ENCODE measurements around the gene FGF2. TPM values are rescaled to one million over a fixed set of nuclear protein-coding genes. Genes with fewer than 3 reads are reported as not detected.

The FGF2 gene
- total RNA-seq, 1 experiment from 2014 or later: 3.8 TPM

DNA sequence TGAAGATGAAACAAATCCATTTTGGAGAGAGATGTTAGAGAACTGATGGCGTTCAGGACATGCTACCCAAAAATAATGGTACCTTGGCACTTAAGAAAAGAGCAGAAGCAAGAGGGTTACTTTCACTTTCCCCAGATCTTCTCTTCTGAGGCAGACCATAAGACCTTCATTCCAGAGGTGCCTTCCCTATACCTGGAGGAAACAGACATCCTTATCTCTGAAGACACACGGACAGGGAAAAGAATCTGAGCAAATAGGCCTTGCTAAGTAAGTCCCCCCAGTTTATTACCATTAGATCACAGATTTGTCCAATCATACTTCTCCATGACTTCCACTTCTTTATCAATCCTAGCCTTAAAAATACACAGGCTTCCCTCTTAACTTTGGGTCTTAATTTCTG, 2.0 kb upstream of the FGF2 start:
- intact Hi-C loops (cut with micrococcal nuclease): loop anchor here (5.0 kb wide), 1 partner anchor 98 kb away; the partner anchor contains the start of gene NUDT6
- peak overlapping the region; percentile 36 for H3K4me2 ChIP-seq (ENCODE audit: low read length)
- RAD21 ChIA-PET (ENCODE audit: low non-redundant PET in 1 of 2, low total read pairs in 2 of 2, uncharacterized antibody in 2 of 2, unreplicated experiment in 2 of 2): no interaction called here

DNA sequence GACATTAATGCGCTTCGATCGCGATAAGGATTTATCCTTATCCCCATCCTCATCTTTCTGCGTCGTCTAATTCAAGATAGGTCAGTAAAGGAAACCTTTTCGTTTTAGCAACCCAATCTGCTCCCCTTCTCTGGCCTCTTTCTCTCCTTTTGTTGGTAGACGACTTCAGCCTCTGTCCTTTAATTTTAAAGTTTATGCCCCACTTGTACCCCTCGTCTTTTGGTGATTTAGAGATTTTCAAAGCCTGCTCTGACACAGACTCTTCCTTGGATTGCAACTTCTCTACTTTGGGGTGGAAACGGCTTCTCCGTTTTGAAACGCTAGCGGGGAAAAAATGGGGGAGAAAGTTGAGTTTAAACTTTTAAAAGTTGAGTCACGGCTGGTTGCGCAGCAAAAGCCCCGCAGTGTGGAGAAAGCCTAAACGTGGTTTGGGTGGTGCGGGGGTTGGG, 528 bp upstream of the FGF2 start:
- Histone ChIP-seq H3K9me3 (ENCODE audit: control insufficient read depth in 1 of 2, insufficient read depth in 1 of 2, low read depth in 1 of 2, low read length in 2 of 2) (no peaks in the 10 kb centered on the region), H3K27me3 (ENCODE audit: insufficient read depth, low read length) (no peaks in the 10 kb centered on the region), H4K20me1 (ENCODE audit: insufficient read depth) (no peaks in the 10 kb centered on the region), H3K36me3 (ENCODE audit: control insufficient read depth in 1 of 2, insufficient read depth in 2 of 2, low read length in 2 of 2) (no peaks in the 10 kb centered on the region), H3K4me2 (ENCODE audit: low read length) (peak overlapping the region; percentile 96), H3K27ac (ENCODE audit: low read depth, low read length) (no peak overlapping the region), H3K9me2 (ENCODE audit: insufficient read depth) (no peaks in the 10 kb centered on the region), H3K4me3 (replicated peaks in 1 of 2; ENCODE audit: low read depth in 1 of 2, low read length in 2 of 2) (peak overlapping the region; percentile 63 to 77), H3K79me2 (ENCODE audit: insufficient read depth, low read length) (no peaks in the 10 kb centered on the region), H3K9ac (ENCODE audit: low read length) (peak overlapping the region; percentile 67), H3K4me1 (ENCODE audit: control insufficient read depth in 1 of 2, insufficient read depth in 2 of 2, low read length in 2 of 2) (peaks cover 11 to 35% of the 10 kb centered on the region in 2 experiments; a peak in 3 of 4 replicates), H2AFZ (ENCODE audit: low read depth, low read length, poor library complexity, severe bottlenecking) (peak overlapping the region; percentile 97)
- DNase-seq (ENCODE audit: low read depth, low spot score) (no peak), ATAC-seq (no peak)
- TF ChIP-seq SIN3A (IDR thresholded peaks at IDR 0.05; ENCODE audit: low read depth) (no peak), RAD21 (IDR thresholded peaks at IDR 0.05; ENCODE audit: low read depth) (no peak), ELF1 (IDR thresholded peaks at IDR 0.05; ENCODE audit: borderline replicate concordance, low read depth) (no peak), EZH2 (IDR thresholded peaks at IDR 0.05) (no peak), CEBPB (IDR thresholded peaks at IDR 0.05; ENCODE audit: low read depth) (no peak), POLR2AphosphoS5 (IDR thresholded peaks at IDR 0.05; ENCODE audit: low read depth, low read length) (no peak), ZFX (IDR thresholded peaks at IDR 0.05) (no peak)
- ChIA-PET POLR2A (no interaction called here), RAD21 (ENCODE audit: low non-redundant PET in 1 of 2, low total read pairs in 2 of 2, uncharacterized antibody in 2 of 2, unreplicated experiment in 2 of 2) (no interaction called here), CTCF (no interaction called here)
- no TSS peak for BruUV-seq (replicated peaks)
- intact Hi-C loops (cut with micrococcal nuclease): loop anchor here (5.0 kb wide), 1 partner anchor 96 kb away; the partner anchor contains the start of gene NUDT6

More for the DNA sequence above, 2.0 kb upstream of the FGF2 start:
- Histone ChIP-seq H3K27ac (ENCODE audit: low read depth, low read length) (no peak overlapping the region), H3K9me3 (ENCODE audit: control insufficient read depth in 1 of 2, insufficient read depth in 1 of 2, low read depth in 1 of 2, low read length in 2 of 2) (no peaks in the 10 kb centered on the region), H3K79me2 (ENCODE audit: insufficient read depth, low read length) (no peaks in the 10 kb centered on the region), H3K27me3 (ENCODE audit: insufficient read depth, low read length) (no peaks in the 10 kb centered on the region), H3K36me3 (ENCODE audit: control insufficient read depth in 1 of 2, insufficient read depth in 2 of 2, low read length in 2 of 2) (no peaks in the 10 kb centered on the region), H3K4me1 (ENCODE audit: control insufficient read depth in 1 of 2, insufficient read depth in 2 of 2, low read length in 2 of 2) (peaks cover 11 to 45% of the 10 kb centered on the region in 2 experiments), H3K9me2 (ENCODE audit: insufficient read depth) (no peaks in the 10 kb centered on the region), H2AFZ (ENCODE audit: low read depth, low read length, poor library complexity, severe bottlenecking) (peak overlapping the region; percentile 30), H4K20me1 (ENCODE audit: insufficient read depth) (no peaks in the 10 kb centered on the region), H3K9ac (ENCODE audit: low read length) (no peak overlapping the region), H3K4me3 (replicated peaks in 1 of 2; ENCODE audit: low read depth in 1 of 2, low read length in 2 of 2) (no peak overlapping the region)
- no peak for ATAC-seq
- ChIA-PET CTCF (interaction anchor here (1.1 kb wide), 1 partner anchor 67 kb away, joined by 3 read pairs; no protein-coding TSS in a partner anchor), POLR2A (no interaction called here)
- no TSS peak for BruUV-seq (replicated peaks)
- TF ChIP-seq RAD21 (IDR thresholded peaks at IDR 0.05; ENCODE audit: low read depth) (no peak), SP1 (IDR thresholded peaks at IDR 0.05; ENCODE audit: low read depth) (no peak), ZNF274 (IDR thresholded peaks at IDR 0.05; ENCODE audit: low read depth, low read length) (no peak)
- TF ChIP-seq, protein P1, sequence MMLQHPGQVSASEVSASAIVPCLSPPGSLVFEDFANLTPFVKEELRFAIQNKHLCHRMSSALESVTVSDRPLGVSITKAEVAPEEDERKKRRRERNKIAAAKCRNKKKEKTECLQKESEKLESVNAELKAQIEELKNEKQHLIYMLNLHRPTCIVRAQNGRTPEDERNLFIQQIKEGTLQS (IDR thresholded peaks at IDR 0.05): no peak
- no peak for DNase-seq (ENCODE audit: low read depth, low spot score)

Measured in HCT116 (cell line).